Measurements from ENCODE around the gene CLEC11A. TPM values are rescaled to one million over a fixed set of nuclear protein-coding genes. Genes with fewer than 3 reads are reported as not detected.

The CLEC11A gene
- total and polyA plus RNA-seq, 4 donors = 2.4 to 11.0 (median 5.5) TPM

DNA sequence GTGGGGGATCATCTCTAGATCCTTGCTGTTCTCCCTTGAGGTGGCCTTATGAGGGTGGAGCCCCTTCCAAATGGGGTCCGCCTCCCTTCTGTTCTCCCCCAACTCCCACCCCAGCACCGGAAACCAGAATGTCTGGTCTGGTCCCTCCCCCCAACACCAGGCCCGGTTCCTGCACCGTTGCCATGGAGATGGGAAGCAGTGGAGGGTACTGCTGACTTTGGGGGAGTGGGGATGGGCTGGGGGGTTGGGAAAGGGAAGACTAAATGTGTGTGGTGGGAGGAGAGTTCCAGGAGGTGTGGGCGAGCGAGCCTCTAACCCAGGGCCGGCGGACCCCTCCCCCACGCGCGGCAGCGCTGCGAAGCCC lies 5.3 kb upstream of the CLEC11A start:
- Histone ChIP-seq H3K9ac (ENCODE audit: low read depth in 1 of 2, low read length in 2 of 2) (no peak overlapping the region), H3K4me3 (ENCODE audit: low read depth in 1 of 3, low read length in 3 of 3) (no peak overlapping the region), H3K36me3 (ENCODE audit: control insufficient read depth in 4 of 4, insufficient read depth in 3 of 4, low read depth in 1 of 4, low read length in 3 of 4) (no peaks in the 10 kb centered on the region), H3K4me1 (ENCODE audit: control insufficient read depth in 4 of 4, insufficient read depth in 4 of 4, low read length in 3 of 4) (peaks cover 0 to 4% (median 0%) of the 10 kb centered on the region in 4 donors), H3K27ac (ENCODE audit: low read depth in 1 of 2, low read length in 2 of 2) (no peak overlapping the region), H3K27me3 (ENCODE audit: control insufficient read depth in 4 of 4, insufficient read depth in 4 of 4, low read length in 3 of 4) (peaks cover 0 to 6% (median 3%) of the 10 kb centered on the region in 4 donors), H3K9me3 (ENCODE audit: control insufficient read depth in 4 of 4, low read length in 3 of 4) (no peaks in the 10 kb centered on the region)
- TF ChIP-seq, protein P1, sequence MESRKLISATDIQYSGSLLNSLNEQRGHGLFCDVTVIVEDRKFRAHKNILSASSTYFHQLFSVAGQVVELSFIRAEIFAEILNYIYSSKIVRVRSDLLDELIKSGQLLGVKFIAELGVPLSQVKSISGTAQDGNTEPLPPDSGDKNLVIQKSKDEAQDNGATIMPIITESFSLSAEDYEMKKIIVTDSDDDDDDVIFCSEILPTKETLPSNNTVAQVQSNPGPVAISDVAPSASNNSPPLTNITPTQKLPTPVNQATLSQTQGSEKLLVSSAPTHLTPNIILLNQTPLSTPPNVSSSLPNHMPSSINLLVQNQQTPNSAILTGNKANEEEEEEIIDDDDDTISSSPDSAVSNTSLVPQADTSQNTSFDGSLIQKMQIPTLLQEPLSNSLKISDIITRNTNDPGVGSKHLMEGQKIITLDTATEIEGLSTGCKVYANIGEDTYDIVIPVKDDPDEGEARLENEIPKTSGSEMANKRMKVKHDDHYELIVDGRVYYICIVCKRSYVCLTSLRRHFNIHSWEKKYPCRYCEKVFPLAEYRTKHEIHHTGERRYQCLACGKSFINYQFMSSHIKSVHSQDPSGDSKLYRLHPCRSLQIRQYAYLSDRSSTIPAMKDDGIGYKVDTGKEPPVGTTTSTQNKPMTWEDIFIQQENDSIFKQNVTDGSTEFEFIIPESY (IDR thresholded peaks at IDR 0.05) = no peak
- TF ChIP-seq SP1 (IDR thresholded peaks at IDR 0.05) (no peak), NR2F2 (IDR thresholded peaks at IDR 0.05) (no peak), GABPA (IDR thresholded peaks at IDR 0.05 in 1 of 2, conservative IDR thresholded peaks at IDR 0.05 in 1 of 2) (no peak), HNF4A (conservative IDR thresholded peaks at IDR 0.05) (no peak), RXRA (IDR thresholded peaks at IDR 0.05) (no peak), HNF4G (IDR thresholded peaks at IDR 0.05) (no peak), YY1 (IDR thresholded peaks at IDR 0.05) (no peak), FOXA2 (IDR thresholded peaks at IDR 0.05) (no peak), RAD21 (IDR thresholded peaks at IDR 0.05) (no peak), FOXA1 (IDR thresholded peaks at IDR 0.05) (no peak), TAF1 (conservative IDR thresholded peaks at IDR 0.05) (no peak), MAX (IDR thresholded peaks at IDR 0.05) (no peak), ATF3 (IDR thresholded peaks at IDR 0.05) (no peak), EGR1 (IDR thresholded peaks at IDR 0.05; ENCODE audit: low read depth in 2 of 2) (no peak), JUND (IDR thresholded peaks at IDR 0.05) (no peak)
- TF ChIP-seq, protein P2, sequence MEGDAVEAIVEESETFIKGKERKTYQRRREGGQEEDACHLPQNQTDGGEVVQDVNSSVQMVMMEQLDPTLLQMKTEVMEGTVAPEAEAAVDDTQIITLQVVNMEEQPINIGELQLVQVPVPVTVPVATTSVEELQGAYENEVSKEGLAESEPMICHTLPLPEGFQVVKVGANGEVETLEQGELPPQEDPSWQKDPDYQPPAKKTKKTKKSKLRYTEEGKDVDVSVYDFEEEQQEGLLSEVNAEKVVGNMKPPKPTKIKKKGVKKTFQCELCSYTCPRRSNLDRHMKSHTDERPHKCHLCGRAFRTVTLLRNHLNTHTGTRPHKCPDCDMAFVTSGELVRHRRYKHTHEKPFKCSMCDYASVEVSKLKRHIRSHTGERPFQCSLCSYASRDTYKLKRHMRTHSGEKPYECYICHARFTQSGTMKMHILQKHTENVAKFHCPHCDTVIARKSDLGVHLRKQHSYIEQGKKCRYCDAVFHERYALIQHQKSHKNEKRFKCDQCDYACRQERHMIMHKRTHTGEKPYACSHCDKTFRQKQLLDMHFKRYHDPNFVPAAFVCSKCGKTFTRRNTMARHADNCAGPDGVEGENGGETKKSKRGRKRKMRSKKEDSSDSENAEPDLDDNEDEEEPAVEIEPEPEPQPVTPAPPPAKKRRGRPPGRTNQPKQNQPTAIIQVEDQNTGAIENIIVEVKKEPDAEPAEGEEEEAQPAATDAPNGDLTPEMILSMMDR (IDR thresholded peaks at IDR 0.05; ENCODE audit: low read depth, low read length, missing input control) = no peak
- TF ChIP-seq, protein P3, sequence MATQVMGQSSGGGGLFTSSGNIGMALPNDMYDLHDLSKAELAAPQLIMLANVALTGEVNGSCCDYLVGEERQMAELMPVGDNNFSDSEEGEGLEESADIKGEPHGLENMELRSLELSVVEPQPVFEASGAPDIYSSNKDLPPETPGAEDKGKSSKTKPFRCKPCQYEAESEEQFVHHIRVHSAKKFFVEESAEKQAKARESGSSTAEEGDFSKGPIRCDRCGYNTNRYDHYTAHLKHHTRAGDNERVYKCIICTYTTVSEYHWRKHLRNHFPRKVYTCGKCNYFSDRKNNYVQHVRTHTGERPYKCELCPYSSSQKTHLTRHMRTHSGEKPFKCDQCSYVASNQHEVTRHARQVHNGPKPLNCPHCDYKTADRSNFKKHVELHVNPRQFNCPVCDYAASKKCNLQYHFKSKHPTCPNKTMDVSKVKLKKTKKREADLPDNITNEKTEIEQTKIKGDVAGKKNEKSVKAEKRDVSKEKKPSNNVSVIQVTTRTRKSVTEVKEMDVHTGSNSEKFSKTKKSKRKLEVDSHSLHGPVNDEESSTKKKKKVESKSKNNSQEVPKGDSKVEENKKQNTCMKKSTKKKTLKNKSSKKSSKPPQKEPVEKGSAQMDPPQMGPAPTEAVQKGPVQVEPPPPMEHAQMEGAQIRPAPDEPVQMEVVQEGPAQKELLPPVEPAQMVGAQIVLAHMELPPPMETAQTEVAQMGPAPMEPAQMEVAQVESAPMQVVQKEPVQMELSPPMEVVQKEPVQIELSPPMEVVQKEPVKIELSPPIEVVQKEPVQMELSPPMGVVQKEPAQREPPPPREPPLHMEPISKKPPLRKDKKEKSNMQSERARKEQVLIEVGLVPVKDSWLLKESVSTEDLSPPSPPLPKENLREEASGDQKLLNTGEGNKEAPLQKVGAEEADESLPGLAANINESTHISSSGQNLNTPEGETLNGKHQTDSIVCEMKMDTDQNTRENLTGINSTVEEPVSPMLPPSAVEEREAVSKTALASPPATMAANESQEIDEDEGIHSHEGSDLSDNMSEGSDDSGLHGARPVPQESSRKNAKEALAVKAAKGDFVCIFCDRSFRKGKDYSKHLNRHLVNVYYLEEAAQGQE (IDR thresholded peaks at IDR 0.05) = no peak
- no peak for DNase-seq (ENCODE audit: low spot score)
- 8% methylated on average over 13 of the region's 13 CpGs for WGBS

All from liver (tissue), 9 donors.